T-helper 22 cell (primary cell): ENCODE data around the gene GDF7.

ENCODE experiments used
- DNase-seq: peaks from one replicate; pipeline ENCODE4 v3.0.0-alpha.2; 2020; ENCODE audit warnings: low read depth

The GDF7 gene

GRCh38 chr2:20629181-20629580 lies 37.8 kb upstream of the GDF7 start:
- no peak for DNase-seq

GRCh38 chr2:20629581-20630171 lies 37.3 kb upstream of the GDF7 start:
- no peak for DNase-seq

- no peak for DNase-seq
These were observed 36.0 kb upstream of the GDF7 start for GRCh38 chr2:20630967-20631366.

GRCh38 chr2:20631617-20632307 lies 35.2 kb upstream of the GDF7 start:
- DNase-seq: no peak

GRCh38 chr2:20632446-20632990 lies 34.4 kb upstream of the GDF7 start:
- no peak for DNase-seq

- no peak for DNase-seq
These were observed 33.9 kb upstream of the GDF7 start for GRCh38 chr2:20633001-20633400.

- no peak for DNase-seq
These were observed 33.0 kb upstream of the GDF7 start for GRCh38 chr2:20633794-20634506.

GRCh38 chr2:20634507-20635112 lies 32.3 kb upstream of the GDF7 start:
- no peak for DNase-seq

GRCh38 chr2:20635113-20635510 lies 31.8 kb upstream of the GDF7 start:
- DNase-seq: no peak

- DNase-seq: no peak
These were observed 31.0 kb upstream of the GDF7 start for GRCh38 chr2:20635675-20636584.

- no peak for DNase-seq
These were observed 29.8 kb upstream of the GDF7 start for GRCh38 chr2:20637147-20637546.

- DNase-seq: no peak
These were observed 28.9 kb upstream of the GDF7 start for GRCh38 chr2:20638014-20638413.

- no peak for DNase-seq
These were observed 28.1 kb upstream of the GDF7 start for GRCh38 chr2:20638646-20639430.

GRCh38 chr2:20640411-20641122 lies 26.4 kb upstream of the GDF7 start:
- DNase-seq: no peak

GRCh38 chr2:20641123-20641985 lies 25.6 kb upstream of the GDF7 start:
- DNase-seq: no peak

- peak; percentile 34 for DNase-seq
These were observed 24.6 kb upstream of the GDF7 start for GRCh38 chr2:20642055-20642971.

- no peak for DNase-seq
These were observed 23.9 kb upstream of the GDF7 start for GRCh38 chr2:20643060-20643459.

GRCh38 chr2:20643826-20644225 lies 23.1 kb upstream of the GDF7 start:
- DNase-seq: no peak
